ENCODE data around the gene PSD2. TPM values are rescaled to one million over a fixed set of nuclear protein-coding genes. Genes with fewer than 3 reads are reported as not detected.

The PSD2 gene
- total RNA-seq, 1 donor from 2014 or later: not detected

GRCh38 chr5:139881143-139881733, 85.6 kb downstream of the PSD2 start:
- intact Hi-C loops (cut with DNase I): loop anchor here (5.0 kb wide), 1 partner anchor 86 kb away; no protein-coding TSS in a partner anchor
- DNase-seq (ENCODE audit: missing footprints) (no peak), ATAC-seq (no peak)

- ATAC-seq (no peak), DNase-seq (ENCODE audit: missing footprints) (no peak)
- intact Hi-C loops (cut with DNase I): loop anchor here (5.0 kb wide), 1 partner anchor 85 kb away; no protein-coding TSS in a partner anchor
Observed at GRCh38 chr5:139882316-139882715, 86.7 kb downstream of the PSD2 start.

GRCh38 chr5:139882961-139883539, 87.4 kb downstream of the PSD2 start:
- DNase-seq (ENCODE audit: missing footprints) (no peak), ATAC-seq (no peak)
- intact Hi-C loops (cut with DNase I): loop anchor here (5.0 kb wide), 1 partner anchor 84 kb away; no protein-coding TSS in a partner anchor

GRCh38 chr5:139884144-139884543, 88.5 kb downstream of the PSD2 start:
- peak; percentile 80 for ATAC-seq
- intact Hi-C loops (cut with DNase I): loop anchor here (5.0 kb wide), 1 partner anchor 83 kb away; no protein-coding TSS in a partner anchor
- no peak for DNase-seq (ENCODE audit: missing footprints)

- no peak for ATAC-seq
- DNase-seq (ENCODE audit: missing footprints): no peak
- intact Hi-C loops (cut with DNase I): loop anchor here (5.0 kb wide), 1 partner anchor 83 kb away; no protein-coding TSS in a partner anchor
Observed at GRCh38 chr5:139884734-139885133, 89.1 kb downstream of the PSD2 start.

- intact Hi-C loops (cut with DNase I): no loop called here
- no peak for ATAC-seq
Observed at GRCh38 chr5:139885172-139885856, 89.7 kb downstream of the PSD2 start.

DNA sequence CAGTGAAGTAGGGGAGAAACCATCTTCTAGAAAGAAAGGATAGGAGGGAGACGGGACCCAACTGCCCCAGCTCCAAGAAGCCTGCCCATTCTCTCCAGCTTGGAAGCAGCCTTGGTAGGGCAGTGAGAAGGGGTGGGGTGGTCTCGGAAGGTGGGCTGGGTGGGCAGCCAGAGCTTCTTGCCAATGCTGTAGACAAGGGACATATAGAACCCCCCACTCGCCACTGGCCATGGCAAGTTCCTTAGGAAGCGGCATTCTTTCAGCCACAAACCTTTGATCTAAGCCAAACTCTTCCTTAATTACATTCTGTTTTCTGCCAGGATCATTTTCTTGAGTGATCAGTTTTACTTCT, 90.2 kb downstream of the PSD2 start:
- ATAC-seq: no peak
- intact Hi-C loops (cut with DNase I): no loop called here
- no peak for DNase-seq (ENCODE audit: missing footprints)

More at GRCh38 chr5:139885172-139885856, 89.7 kb downstream of the PSD2 start:
- DNase-seq (ENCODE audit: missing footprints): no peak

GRCh38 chr5:139886213-139886612, 90.6 kb downstream of the PSD2 start:
- DNase-seq (ENCODE audit: missing footprints): no peak
- ATAC-seq: no peak
- intact Hi-C loops (cut with DNase I): no loop called here

DNA sequence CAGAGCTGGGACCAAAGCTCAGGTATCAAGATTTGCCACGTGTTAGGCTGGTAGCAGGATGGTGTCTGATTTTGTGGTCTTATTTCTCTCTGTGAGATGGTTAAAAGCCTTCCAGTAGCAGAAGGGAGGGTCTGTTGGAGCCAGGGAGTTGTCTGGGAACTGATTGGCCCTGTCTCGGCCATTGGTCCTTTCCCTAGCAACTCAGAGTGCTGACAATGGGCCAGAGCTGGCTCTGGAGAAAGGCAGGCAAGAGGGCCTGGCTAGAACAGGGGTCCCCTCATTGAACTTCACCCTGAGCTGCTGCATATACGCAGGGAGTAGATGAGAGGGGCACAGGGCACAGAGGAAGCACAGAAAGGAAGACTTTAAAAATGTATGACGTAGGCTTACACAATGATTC, 92.8 kb downstream of the PSD2 start:
- DNase-seq (ENCODE audit: missing footprints) (no peak), ATAC-seq (no peak)
- intact Hi-C loops (cut with DNase I): no loop called here

DNA sequence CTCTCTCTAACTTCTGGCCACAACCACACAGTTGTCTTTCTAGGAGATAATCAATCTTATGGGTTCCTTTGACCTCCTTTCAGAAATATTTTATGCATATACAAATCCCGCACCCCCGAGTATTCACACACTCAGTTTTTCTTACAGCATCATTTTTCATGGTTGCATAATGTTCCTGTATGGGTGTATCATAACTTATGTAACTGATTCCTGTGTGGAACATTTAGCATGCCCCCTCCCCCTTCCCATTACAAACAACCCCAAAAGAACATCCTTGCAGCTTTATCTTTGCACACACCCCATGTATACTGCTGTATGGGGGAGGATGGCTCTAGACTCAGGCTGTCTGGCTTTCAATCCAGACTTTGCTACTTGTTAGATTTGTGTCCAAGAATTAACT, 93.8 kb downstream of the PSD2 start:
- intact Hi-C loops (cut with DNase I): no loop called here
- ATAC-seq: no peak
- no peak for DNase-seq (ENCODE audit: missing footprints)

DNA sequence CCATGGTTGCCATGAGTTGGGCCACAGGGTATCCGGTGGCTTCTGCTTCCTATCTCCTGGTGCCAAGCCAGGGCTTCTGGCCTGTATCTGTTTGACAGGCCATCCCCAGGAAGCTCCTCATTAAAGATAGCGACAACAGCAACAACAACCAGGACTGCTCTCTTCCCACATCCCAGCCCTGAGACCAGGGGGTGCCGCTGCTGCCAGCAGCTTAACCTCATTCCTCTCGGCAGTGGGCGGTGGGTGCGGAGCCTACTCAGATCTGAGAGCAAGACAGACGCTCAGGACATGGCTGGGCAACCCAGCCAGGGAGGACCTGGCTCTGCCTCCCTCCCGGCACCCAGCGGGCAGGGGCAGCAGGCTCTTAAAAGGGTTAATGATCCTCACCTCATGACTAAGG, 98.3 kb downstream of the PSD2 start:
- intact Hi-C loops (cut with DNase I): no loop called here
- ATAC-seq (peak; percentile 64), DNase-seq (ENCODE audit: missing footprints) (no peak)

Other genes starting within 250 kb of the PSD2 start
- 116 TPM for gene UBE2D2, start 234.5 kb upstream of the PSD2 start, total RNA-seq
- 74.1 TPM for gene CXXC5, start 147.5 kb upstream of the PSD2 start, total RNA-seq
- 1.9 TPM for gene NRG2, start 247.5 kb downstream of the PSD2 start, total RNA-seq